Astrocyte (in vitro differentiated cells and primary cell): ENCODE data around the gene PPP1R26. TPM values are rescaled to one million over a fixed set of nuclear protein-coding genes. Genes with fewer than 3 reads are reported as not detected.

Experiments used
- DNase-seq: peaks from one replicate; pipeline ENCODE4 v3.0.0-alpha.2; 2010; ENCODE audit warnings: low read depth
- FAIRE-seq: peaks from 2 replicates; lab custom pipeline; 2011; peaks lifted over from hg19 to GRCh38; lab: Jason Lieb, UNC
- H2AFZ ChIP-seq: 2 replicates; pipeline ENCODE4 v1.6.0; 2012; ENCODE audit warnings: low read depth, low read length, inconsistent platforms
- H3K27ac ChIP-seq: 2 replicates; pipeline ENCODE4 v1.5.1; 2011; ENCODE audit warnings: low read depth, low read length, inconsistent platforms
- H3K27me3 ChIP-seq: 2 replicates; pipeline ENCODE4 v1.6.0; 2011; ENCODE audit warnings: low read length, inconsistent platforms; ENCODE audit not compliant: insufficient read depth
- H3K36me3 ChIP-seq: 2 replicates; pipeline ENCODE4 v1.5.1; 2011; ENCODE audit warnings: low read length, inconsistent platforms; ENCODE audit not compliant: insufficient read depth
- H3K4me1 ChIP-seq: 2 replicates; pipeline ENCODE4 v1.5.1; 2011; ENCODE audit warnings: low read length, inconsistent platforms; ENCODE audit not compliant: insufficient read depth
- H3K4me2 ChIP-seq: 2 replicates; pipeline ENCODE4 v1.6.0; 2012; ENCODE audit warnings: low read length, inconsistent platforms
- H3K4me3 ChIP-seq: 2 replicates; pipeline ENCODE4 v1.5.1; 2011; ENCODE audit warnings: low read depth, mild to moderate bottlenecking, low read length, inconsistent platforms; ENCODE audit not compliant: insufficient read depth
- H3K79me2 ChIP-seq: 2 replicates; pipeline ENCODE4 v1.6.0; 2012; ENCODE audit warnings: mild to moderate bottlenecking, low read length, inconsistent platforms; ENCODE audit not compliant: insufficient read depth
- H3K9ac ChIP-seq: 2 replicates; pipeline ENCODE4 v1.6.0; 2012; ENCODE audit warnings: mild to moderate bottlenecking, low read length, inconsistent platforms
- H3K9me3 ChIP-seq: 2 replicates; pipeline ENCODE4 v1.5.1; 2012; ENCODE audit warnings: low read depth, mild to moderate bottlenecking, low read length, inconsistent platforms; ENCODE audit not compliant: insufficient read depth
- H4K20me1 ChIP-seq: 2 replicates; pipeline ENCODE4 v1.6.0; 2012; ENCODE audit warnings: low read length, inconsistent platforms; ENCODE audit not compliant: insufficient read depth
- H3K27ac Mint-ChIP-seq: one replicate; pipeline ENCODE4 v1.8.0; 2021; ENCODE audit warnings: mild to moderate bottlenecking, mixed read lengths; ENCODE audit not compliant: unreplicated experiment
- H3K27me3 Mint-ChIP-seq: one replicate; pipeline ENCODE4 v1.8.0; 2021; ENCODE audit warnings: low read depth, mixed read lengths; ENCODE audit not compliant: unreplicated experiment
- H3K36me3 Mint-ChIP-seq: one replicate; pipeline ENCODE4 v1.8.0; 2021; ENCODE audit warnings: low read depth, mixed read lengths; ENCODE audit not compliant: unreplicated experiment
- H3K4me1 Mint-ChIP-seq: one replicate; pipeline ENCODE4 v1.8.0; 2021; ENCODE audit warnings: low read depth, mixed read lengths; ENCODE audit not compliant: unreplicated experiment
- H3K4me3 Mint-ChIP-seq: one replicate; pipeline ENCODE4 v1.8.0; 2021; ENCODE audit warnings: mild to moderate bottlenecking, moderate library complexity, mixed read lengths; ENCODE audit not compliant: unreplicated experiment
- H3K9me3 Mint-ChIP-seq: one replicate; pipeline ENCODE4 v1.8.0; 2021; ENCODE audit warnings: mild to moderate bottlenecking, mixed read lengths; ENCODE audit not compliant: unreplicated experiment
- EZH2 ChIP-seq: IDR thresholded peaks from 2 replicates; pipeline ENCODE4 v1.6.1; 2012; ENCODE audit warnings: mild to moderate bottlenecking, low read length, inconsistent platforms; ENCODE audit not compliant: insufficient read depth
- total RNA-seq: library from RNA; stranded (reverse); gene quantifications from 2 replicates; pipeline ENCODE4 v1.2.1, GENCODE V29; 2021
- TF ChIP-seq, protein P1 (sequence below): IDR thresholded peaks from 2 replicates; pipeline ENCODE4 v1.5.1; 2011; ENCODE audit warnings: low read depth, mild to moderate bottlenecking, inconsistent platforms, low read length, moderate library complexity; ENCODE audit not compliant: insufficient read depth

Gene PPP1R26
- total RNA-seq, 1 donor from 2014 or later = 10.6 TPM

DNA sequence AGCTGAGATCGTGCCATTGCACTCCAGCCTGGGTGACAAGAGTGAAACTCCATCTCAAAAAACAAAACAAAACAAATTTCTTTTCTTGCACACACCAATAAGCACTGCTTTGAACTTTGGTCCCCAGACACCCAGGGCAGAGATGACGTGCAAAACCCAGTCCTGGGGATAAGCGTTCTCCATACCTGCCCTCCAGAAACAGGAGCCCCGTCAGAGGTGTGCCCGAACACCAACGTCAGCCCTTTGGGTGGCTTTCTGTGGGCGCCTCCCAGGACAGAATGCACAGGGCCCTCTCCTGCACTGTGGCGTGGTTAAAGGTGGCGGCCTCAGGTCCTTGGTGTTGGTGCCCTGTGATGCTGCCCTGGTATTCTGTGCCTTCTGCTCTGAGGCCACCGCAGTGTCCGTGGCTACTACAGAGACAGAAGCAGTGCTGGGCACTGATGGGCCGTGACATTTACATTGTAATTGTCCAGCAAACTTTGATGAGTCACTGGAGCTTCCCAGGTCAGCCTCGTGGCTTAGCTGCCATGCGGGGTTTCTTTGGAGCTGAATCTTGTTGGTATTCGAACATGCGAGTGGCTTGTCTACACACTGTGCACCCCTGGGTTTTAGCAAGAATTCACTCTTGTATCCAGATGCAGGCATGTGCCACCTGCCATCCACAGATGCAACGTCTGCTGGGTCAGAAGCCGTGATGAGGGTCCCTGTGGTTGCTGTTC is 9.8 kb downstream of the PPP1R26 start:
- peaks cover 2% of the 10 kb centered on the region for H3K4me1 Mint-ChIP-seq
- no peaks in the 10 kb centered on the region for H3K27me3 ChIP-seq
- no peaks in the 10 kb centered on the region for H3K36me3 ChIP-seq
- no peaks in the 10 kb centered on the region for H3K79me2 ChIP-seq
- FAIRE-seq = no peak
- peaks cover 10% of the 10 kb centered on the region for H3K36me3 Mint-ChIP-seq
- H3K4me1 ChIP-seq = no peaks in the 10 kb centered on the region
- H3K27me3 Mint-ChIP-seq = no peaks in the 10 kb centered on the region
- no peak overlapping the region for H3K4me3 Mint-ChIP-seq
- DNase-seq = no peak
- H3K27ac ChIP-seq = no peak overlapping the region
- H4K20me1 ChIP-seq = no peaks in the 10 kb centered on the region
- TF ChIP-seq EZH2 = no peak
- TF ChIP-seq, protein P1, sequence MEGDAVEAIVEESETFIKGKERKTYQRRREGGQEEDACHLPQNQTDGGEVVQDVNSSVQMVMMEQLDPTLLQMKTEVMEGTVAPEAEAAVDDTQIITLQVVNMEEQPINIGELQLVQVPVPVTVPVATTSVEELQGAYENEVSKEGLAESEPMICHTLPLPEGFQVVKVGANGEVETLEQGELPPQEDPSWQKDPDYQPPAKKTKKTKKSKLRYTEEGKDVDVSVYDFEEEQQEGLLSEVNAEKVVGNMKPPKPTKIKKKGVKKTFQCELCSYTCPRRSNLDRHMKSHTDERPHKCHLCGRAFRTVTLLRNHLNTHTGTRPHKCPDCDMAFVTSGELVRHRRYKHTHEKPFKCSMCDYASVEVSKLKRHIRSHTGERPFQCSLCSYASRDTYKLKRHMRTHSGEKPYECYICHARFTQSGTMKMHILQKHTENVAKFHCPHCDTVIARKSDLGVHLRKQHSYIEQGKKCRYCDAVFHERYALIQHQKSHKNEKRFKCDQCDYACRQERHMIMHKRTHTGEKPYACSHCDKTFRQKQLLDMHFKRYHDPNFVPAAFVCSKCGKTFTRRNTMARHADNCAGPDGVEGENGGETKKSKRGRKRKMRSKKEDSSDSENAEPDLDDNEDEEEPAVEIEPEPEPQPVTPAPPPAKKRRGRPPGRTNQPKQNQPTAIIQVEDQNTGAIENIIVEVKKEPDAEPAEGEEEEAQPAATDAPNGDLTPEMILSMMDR = no peak
- no peak overlapping the region for H3K27ac Mint-ChIP-seq
- H3K4me3 ChIP-seq = no peak overlapping the region
- H3K9ac ChIP-seq = no peak overlapping the region
- H3K9me3 Mint-ChIP-seq = no peaks in the 10 kb centered on the region
- no peak overlapping the region for H3K4me2 ChIP-seq
- H2AFZ ChIP-seq = no peak overlapping the region
- H3K9me3 ChIP-seq = no peaks in the 10 kb centered on the region

DNA sequence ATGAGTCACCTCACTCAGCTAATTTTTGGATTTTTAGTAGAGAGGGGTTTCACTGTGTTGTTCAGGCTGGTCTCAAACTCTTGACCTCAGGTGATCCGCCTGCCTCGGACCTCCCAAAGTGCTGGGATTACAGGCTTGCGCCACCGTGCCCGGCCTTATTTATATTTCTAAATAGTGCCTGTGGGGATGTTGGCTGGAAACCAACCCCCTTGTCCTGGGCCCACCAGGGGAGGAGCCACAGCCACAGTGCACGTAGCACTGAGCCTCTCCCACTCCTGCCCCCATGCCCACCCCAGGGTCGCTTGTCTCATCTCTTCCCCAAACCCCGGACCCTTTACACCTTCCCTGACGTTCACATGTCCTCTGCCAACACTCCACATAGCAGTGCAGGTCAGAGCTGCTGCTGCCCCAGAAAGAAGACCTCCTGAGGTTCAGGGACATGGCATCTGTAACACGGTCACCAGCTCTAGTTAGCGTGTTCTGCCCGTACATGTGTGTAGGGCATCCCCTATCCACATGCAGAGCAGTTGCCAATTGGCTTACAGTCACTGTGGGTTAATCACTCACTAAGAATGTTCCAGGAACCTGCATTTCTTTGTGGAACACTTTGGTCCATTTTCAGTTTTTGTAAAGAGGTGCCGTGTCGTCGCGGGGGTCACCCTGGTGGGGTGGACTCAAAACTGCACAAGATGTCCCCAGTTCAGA is 10.7 kb downstream of the PPP1R26 start:
- H3K36me3 ChIP-seq = no peaks in the 10 kb centered on the region
- no peak overlapping the region for H3K4me3 Mint-ChIP-seq
- no peaks in the 10 kb centered on the region for H3K79me2 ChIP-seq
- H3K9me3 Mint-ChIP-seq = no peaks in the 10 kb centered on the region
- H4K20me1 ChIP-seq = no peaks in the 10 kb centered on the region
- H3K4me1 Mint-ChIP-seq = peaks cover 2% of the 10 kb centered on the region
- H2AFZ ChIP-seq = no peak overlapping the region
- H3K27me3 ChIP-seq = no peaks in the 10 kb centered on the region
- no peak overlapping the region for H3K4me2 ChIP-seq
- H3K27ac ChIP-seq = no peak overlapping the region
- peaks cover 6% of the 10 kb centered on the region for H3K36me3 Mint-ChIP-seq
- H3K9ac ChIP-seq = no peak overlapping the region
- no peaks in the 10 kb centered on the region for H3K4me1 ChIP-seq
- no peak overlapping the region for H3K4me3 ChIP-seq
- TF ChIP-seq, protein P1 = no peak
- TF ChIP-seq EZH2 = no peak
- FAIRE-seq (no peak), DNase-seq (no peak)
- H3K27ac Mint-ChIP-seq = no peak overlapping the region
- H3K27me3 Mint-ChIP-seq = no peaks in the 10 kb centered on the region
- no peaks in the 10 kb centered on the region for H3K9me3 ChIP-seq
